NCI-H146 (cell line): ENCODE results near the gene CEP68.
"Not testable (repeated sequence)": the region's sequence is repeated elsewhere in the genome, so short reads cannot be mapped to it uniquely, and the experiment has no call there.

Source experiments
- DNase-seq: peaks from one replicate; lab custom pipeline; 2025; lab: John Stamatoyannopoulos, UW

The CEP68 gene

DNA sequence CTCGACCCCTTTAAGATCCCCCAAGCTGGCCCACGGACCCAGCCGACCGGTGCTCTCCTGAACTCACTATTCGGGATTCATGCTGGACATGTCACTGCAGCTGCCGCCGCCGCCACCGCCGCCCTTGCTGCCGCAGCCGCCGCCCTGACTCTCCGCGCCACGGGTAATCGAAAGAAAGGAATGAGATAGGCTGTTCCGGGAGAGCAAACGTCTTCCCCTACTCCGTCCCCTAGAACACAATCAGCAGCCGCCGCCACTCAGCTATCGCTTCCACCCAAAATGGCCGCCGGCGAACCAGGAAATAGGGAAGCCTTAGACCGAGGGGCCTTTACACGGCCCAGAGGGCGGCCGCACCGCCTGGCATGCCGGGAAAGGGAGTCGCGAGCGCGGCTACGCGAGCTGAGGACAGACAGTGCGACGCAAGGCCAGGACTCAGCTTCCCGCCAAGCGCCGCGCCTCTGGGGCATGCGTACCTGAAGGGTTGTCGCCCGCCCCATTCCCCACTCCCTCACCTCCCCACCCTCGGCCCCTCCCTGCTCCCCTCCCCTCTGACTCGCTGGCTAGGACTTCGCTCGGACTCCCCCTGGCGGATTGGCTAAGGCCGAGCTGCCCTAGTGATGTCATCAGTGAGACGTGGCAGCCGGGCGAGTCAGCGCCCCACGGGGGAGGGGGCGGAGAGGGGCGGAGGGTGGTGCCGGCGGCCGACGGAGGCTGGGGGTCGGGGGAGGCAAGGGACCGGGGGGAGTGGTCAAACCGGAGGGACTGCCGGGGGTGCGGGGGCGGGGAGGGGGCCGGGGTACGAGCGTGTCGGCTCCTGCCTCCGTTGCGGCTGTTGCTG is 73.8 kb downstream of the CEP68 start, which contains the start of gene RAB1A:
RAB1A (minus strand) TSS at position 281 of the 838 bp plus-strand sequence; CDS start at position 90, 191 bp downstream.
- DNase-seq = peak; percentile 99

DNA sequence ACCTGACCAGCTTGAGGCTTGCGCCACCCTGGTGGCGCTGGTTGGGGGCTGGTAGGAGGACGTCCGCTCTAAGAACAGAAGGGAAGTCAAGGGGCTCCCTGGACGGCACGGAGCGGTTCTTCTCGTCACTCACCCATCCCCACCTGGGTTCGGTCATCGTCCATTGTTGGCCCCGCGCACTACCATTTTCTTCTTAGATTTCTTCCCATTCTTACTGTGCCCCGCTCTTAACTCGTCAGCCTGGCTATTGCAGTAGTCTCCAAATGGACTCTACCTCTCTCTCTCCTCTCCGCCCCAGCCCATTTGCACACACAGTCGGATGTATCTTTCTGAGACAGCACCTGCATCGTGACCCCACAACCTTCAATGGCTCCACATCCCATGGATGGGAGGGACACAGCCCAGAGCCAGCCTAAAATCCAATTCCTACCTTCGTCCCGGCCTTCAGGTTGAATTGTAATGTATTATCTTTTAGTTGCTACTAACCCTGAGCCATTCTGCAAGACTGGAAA is 74.5 kb downstream of the CEP68 start:
- no peak for DNase-seq

GRCh38 chr2:65132930-65133329 is 76.7 kb downstream of the CEP68 start:
- DNase-seq = not testable (repeated sequence)

DNA sequence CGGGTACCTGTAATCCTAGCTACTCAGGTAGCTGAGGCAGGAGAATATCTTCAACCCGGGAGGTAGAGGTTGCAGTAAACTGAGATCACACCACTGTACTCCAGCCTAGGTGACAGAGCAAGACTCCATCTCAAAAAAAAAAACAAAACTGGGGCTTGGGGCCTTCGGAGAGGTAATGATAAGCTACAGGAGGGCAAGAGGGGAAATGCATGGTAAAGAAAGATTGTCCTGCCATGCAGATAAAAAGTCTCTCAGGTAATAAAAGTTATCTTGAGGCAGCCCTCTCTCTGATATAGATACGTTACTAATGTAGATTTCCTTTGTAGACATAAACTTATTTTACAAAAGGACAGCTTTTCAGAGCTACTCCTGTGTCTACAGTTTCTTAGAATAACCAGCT is 77.4 kb downstream of the CEP68 start:
- no peak for DNase-seq

DNA sequence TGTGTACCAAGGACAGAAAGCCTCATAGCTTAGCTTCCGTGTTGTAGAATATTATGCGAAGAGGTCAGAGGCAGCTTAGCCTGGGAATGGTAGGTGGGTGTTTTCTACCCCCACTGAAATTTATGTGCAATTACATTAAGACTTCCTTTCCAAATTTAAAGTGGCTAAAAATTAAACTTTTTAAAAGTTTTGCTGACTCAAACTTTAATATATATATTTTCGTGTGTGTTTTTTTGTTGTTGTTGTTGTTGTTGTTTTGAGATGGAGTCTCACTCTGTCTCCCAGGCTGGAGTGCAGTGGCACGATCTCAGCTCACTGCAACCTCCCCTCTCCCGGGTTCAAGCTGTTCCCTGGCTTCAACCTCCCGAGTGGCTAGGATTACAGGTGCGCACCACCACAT is 77.9 kb downstream of the CEP68 start:
- no peak for DNase-seq

DNA sequence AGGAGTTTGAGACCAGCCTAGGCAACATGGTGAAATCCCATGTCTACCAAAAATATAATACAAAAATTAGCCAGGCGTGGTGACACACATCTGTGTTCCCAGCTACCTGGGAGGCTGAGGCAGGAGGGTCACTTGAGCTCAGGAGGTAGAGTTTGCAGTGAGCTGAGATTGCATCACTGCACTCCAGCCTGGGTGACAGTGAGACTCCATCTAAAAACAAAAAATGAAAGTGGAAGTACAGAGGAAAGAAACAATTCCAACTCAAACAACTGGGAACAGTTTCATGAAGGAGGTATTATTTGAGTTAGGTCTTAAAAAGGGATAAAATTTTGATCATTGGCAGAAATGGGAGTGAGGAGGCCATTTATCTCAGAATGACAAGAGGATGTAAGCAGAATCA is 80.0 kb downstream of the CEP68 start:
- no peak for DNase-seq
